ENCODE results near the gene PTBP3. TPM values are rescaled to one million over a fixed set of nuclear protein-coding genes. Genes with fewer than 3 reads are reported as not detected.

PTBP3 gene
- total and polyA plus RNA-seq, 9 donors: 9.4 to 40.2 (median 32.2) TPM

DNA sequence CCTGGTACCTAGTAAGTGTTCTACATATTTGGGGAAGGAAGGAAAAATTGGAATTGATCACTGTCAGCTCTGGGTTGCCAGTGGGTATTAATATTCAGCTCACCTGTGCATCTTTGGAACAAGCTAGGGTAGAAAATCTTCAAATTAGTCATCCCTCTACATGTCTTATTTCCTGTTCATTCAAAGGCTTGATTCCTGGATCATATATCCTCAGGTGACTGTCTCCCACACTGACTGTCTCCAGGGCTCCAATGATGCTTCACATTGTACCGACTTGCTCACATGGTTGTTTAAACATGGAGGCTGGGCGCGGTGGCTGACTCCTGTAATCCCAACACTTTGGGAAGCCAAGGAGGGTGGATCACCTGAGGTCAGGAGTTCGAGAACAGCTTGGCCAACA lies 146.7 kb downstream of the PTBP3 start:
- 95 to 99% (median 97%) methylated on average over 4 of the region's 4 CpGs for WGBS, 3 donors
- TF ChIP-seq EP300 (IDR thresholded peaks at IDR 0.05): no peak
- no peak for TF ChIP-seq POLR2A (IDR thresholded peaks at IDR 0.05)
- TF ChIP-seq CTCF (IDR thresholded peaks at IDR 0.05): no peak
- DNase-seq: no peak
- Histone ChIP-seq H3K4me3 (no peak overlapping the region), H3K36me3 (no peaks in the 10 kb centered on the region), H3K9me3 (no peaks in the 10 kb centered on the region), H3K4me1 (ENCODE audit: insufficient read depth) (no peaks in the 10 kb centered on the region), H3K27me3 (no peaks in the 10 kb centered on the region), H3K27ac (no peak overlapping the region)
- intact Hi-C loops (cut with DNase I): no loop called here

DNA sequence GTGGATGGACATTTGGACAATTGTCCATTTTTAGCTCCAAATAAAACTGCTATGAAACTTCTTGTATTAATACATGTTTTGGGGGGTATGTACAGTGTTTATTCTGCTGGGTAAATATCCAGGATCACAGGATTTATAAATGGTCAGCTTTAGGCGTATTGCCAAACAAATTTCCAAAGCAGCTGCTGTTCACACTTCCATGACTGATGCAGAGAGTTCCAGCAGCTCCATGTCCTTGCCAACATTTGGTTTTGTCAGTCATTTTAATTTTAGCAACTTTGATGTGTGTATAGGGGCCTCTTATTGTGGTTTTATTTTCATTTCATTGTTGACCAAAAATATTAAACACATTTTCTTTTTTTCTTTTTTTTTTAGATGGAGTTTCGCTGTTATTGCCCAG lies 148.5 kb downstream of the PTBP3 start:
- TF ChIP-seq POLR2A (IDR thresholded peaks at IDR 0.05) (no peak), CTCF (IDR thresholded peaks at IDR 0.05) (no peak), EP300 (IDR thresholded peaks at IDR 0.05) (no peak)
- H3K9me3 ChIP-seq: no peaks in the 10 kb centered on the region
- H3K27me3 ChIP-seq: no peaks in the 10 kb centered on the region
- H3K4me3 ChIP-seq: no peak overlapping the region
- H3K27ac ChIP-seq: no peak overlapping the region
- no peaks in the 10 kb centered on the region for H3K36me3 ChIP-seq
- no peak for DNase-seq
- no peaks in the 10 kb centered on the region for H3K4me1 ChIP-seq (ENCODE audit: insufficient read depth)
- 84 to 92% (median 89%) methylated on average over 2 of the region's 2 CpGs for WGBS, 3 donors
- intact Hi-C loops (cut with DNase I): no loop called here

- TF ChIP-seq EP300 (IDR thresholded peaks at IDR 0.05) (no peak), POLR2A (IDR thresholded peaks at IDR 0.05) (no peak), CTCF (IDR thresholded peaks at IDR 0.05) (no peak)
These were observed 149.2 kb downstream of the PTBP3 start for GRCh38 chr9:112184221-112184620.

DNA sequence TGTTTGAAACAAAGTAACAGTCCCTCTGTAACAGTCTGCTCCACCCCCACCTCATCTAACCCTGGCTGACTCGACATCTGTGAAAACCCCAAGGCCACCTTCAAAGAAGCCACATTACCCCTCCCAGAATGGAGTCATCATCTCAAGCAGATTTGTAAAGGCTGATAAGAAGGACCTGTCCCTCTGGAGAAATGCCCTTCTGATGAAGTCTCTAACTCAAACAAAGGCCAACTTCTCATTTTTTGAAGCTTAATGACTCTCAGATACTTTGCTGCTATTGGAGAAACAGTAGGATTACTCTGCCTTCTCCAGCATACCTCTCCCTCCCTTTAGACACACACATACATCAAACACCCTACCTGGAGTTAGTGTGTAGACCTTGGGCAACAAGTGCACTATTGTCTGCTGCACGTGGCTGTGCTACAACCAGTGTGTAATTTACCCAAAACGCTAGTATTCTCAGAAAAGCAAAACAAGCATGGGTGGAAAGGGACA lies 153.0 kb downstream of the PTBP3 start:
- no peak for DNase-seq
- Histone ChIP-seq H3K27ac (no peak overlapping the region), H3K36me3 (no peaks in the 10 kb centered on the region), H3K27me3 (no peaks in the 10 kb centered on the region), H3K9me3 (no peaks in the 10 kb centered on the region), H3K4me3 (no peak overlapping the region), H3K4me1 (ENCODE audit: insufficient read depth) (no peaks in the 10 kb centered on the region)
- intact Hi-C loops (cut with DNase I): no loop called here
- TF ChIP-seq POLR2A (IDR thresholded peaks at IDR 0.05): no peak
- TF ChIP-seq EP300 (IDR thresholded peaks at IDR 0.05): no peak
- TF ChIP-seq CTCF (IDR thresholded peaks at IDR 0.05): no peak
- 22 to 32% (median 23%) methylated on average over 3 of the region's 3 CpGs for WGBS, 3 donors

More at GRCh38 chr9:112184221-112184620, 149.2 kb downstream of the PTBP3 start:
- Histone ChIP-seq H3K27ac (no peak overlapping the region), H3K27me3 (no peaks in the 10 kb centered on the region), H3K4me1 (ENCODE audit: insufficient read depth) (no peaks in the 10 kb centered on the region), H3K4me3 (no peak overlapping the region), H3K36me3 (no peaks in the 10 kb centered on the region), H3K9me3 (no peaks in the 10 kb centered on the region)
- WGBS, 3 donors: 81 to 85% (median 82%) methylated on average over 3 of the region's 3 CpGs
- DNase-seq: no peak
- intact Hi-C loops (cut with DNase I): no loop called here

Data from ovary (tissue), 9 donors.